Astrocyte (in vitro differentiated cells and primary cell): Measurements from ENCODE around the gene MCF2L. TPM values are rescaled to one million over a fixed set of nuclear protein-coding genes. Genes with fewer than 3 reads are reported as not detected.

Experiments used
- DNase-seq: peaks from one replicate; pipeline ENCODE4 v3.0.0-alpha.2; 2010; ENCODE audit warnings: low read depth
- FAIRE-seq: peaks from 2 replicates; lab custom pipeline; 2011; peaks lifted over from hg19 to GRCh38; lab: Jason Lieb, UNC
- H2AFZ ChIP-seq: 2 replicates; pipeline ENCODE4 v1.6.0; 2012; ENCODE audit warnings: low read depth, low read length, inconsistent platforms
- H3K27ac ChIP-seq: 2 replicates; pipeline ENCODE4 v1.5.1; 2011; ENCODE audit warnings: low read depth, low read length, inconsistent platforms
- H3K27me3 ChIP-seq: 2 replicates; pipeline ENCODE4 v1.6.0; 2011; ENCODE audit warnings: low read length, inconsistent platforms; ENCODE audit not compliant: insufficient read depth
- H3K36me3 ChIP-seq: 2 replicates; pipeline ENCODE4 v1.5.1; 2011; ENCODE audit warnings: low read length, inconsistent platforms; ENCODE audit not compliant: insufficient read depth
- H3K4me1 ChIP-seq: 2 replicates; pipeline ENCODE4 v1.5.1; 2011; ENCODE audit warnings: low read length, inconsistent platforms; ENCODE audit not compliant: insufficient read depth
- H3K4me2 ChIP-seq: 2 replicates; pipeline ENCODE4 v1.6.0; 2012; ENCODE audit warnings: low read length, inconsistent platforms
- H3K4me3 ChIP-seq: 2 replicates; pipeline ENCODE4 v1.5.1; 2011; ENCODE audit warnings: low read depth, mild to moderate bottlenecking, low read length, inconsistent platforms; ENCODE audit not compliant: insufficient read depth
- H3K79me2 ChIP-seq: 2 replicates; pipeline ENCODE4 v1.6.0; 2012; ENCODE audit warnings: mild to moderate bottlenecking, low read length, inconsistent platforms; ENCODE audit not compliant: insufficient read depth
- H3K9ac ChIP-seq: 2 replicates; pipeline ENCODE4 v1.6.0; 2012; ENCODE audit warnings: mild to moderate bottlenecking, low read length, inconsistent platforms
- H3K9me3 ChIP-seq: 2 replicates; pipeline ENCODE4 v1.5.1; 2012; ENCODE audit warnings: low read depth, mild to moderate bottlenecking, low read length, inconsistent platforms; ENCODE audit not compliant: insufficient read depth
- H4K20me1 ChIP-seq: 2 replicates; pipeline ENCODE4 v1.6.0; 2012; ENCODE audit warnings: low read length, inconsistent platforms; ENCODE audit not compliant: insufficient read depth
- H3K27ac Mint-ChIP-seq: one replicate; pipeline ENCODE4 v1.8.0; 2021; ENCODE audit warnings: mild to moderate bottlenecking, mixed read lengths; ENCODE audit not compliant: unreplicated experiment
- H3K27me3 Mint-ChIP-seq: one replicate; pipeline ENCODE4 v1.8.0; 2021; ENCODE audit warnings: low read depth, mixed read lengths; ENCODE audit not compliant: unreplicated experiment
- H3K36me3 Mint-ChIP-seq: one replicate; pipeline ENCODE4 v1.8.0; 2021; ENCODE audit warnings: low read depth, mixed read lengths; ENCODE audit not compliant: unreplicated experiment
- H3K4me1 Mint-ChIP-seq: one replicate; pipeline ENCODE4 v1.8.0; 2021; ENCODE audit warnings: low read depth, mixed read lengths; ENCODE audit not compliant: unreplicated experiment
- H3K4me3 Mint-ChIP-seq: one replicate; pipeline ENCODE4 v1.8.0; 2021; ENCODE audit warnings: mild to moderate bottlenecking, moderate library complexity, mixed read lengths; ENCODE audit not compliant: unreplicated experiment
- H3K9me3 Mint-ChIP-seq: one replicate; pipeline ENCODE4 v1.8.0; 2021; ENCODE audit warnings: mild to moderate bottlenecking, mixed read lengths; ENCODE audit not compliant: unreplicated experiment
- EZH2 ChIP-seq: IDR thresholded peaks from 2 replicates; pipeline ENCODE4 v1.6.1; 2012; ENCODE audit warnings: mild to moderate bottlenecking, low read length, inconsistent platforms; ENCODE audit not compliant: insufficient read depth
- total RNA-seq: library from RNA; stranded (reverse); gene quantifications from 2 replicates; pipeline ENCODE4 v1.2.1, GENCODE V29; 2021
- TF ChIP-seq, protein P1 (sequence below): IDR thresholded peaks from 2 replicates; pipeline ENCODE4 v1.5.1; 2011; ENCODE audit warnings: low read depth, mild to moderate bottlenecking, inconsistent platforms, low read length, moderate library complexity; ENCODE audit not compliant: insufficient read depth

The MCF2L gene
- total RNA-seq, 1 donor from 2014 or later: 3.4 TPM

DNA sequence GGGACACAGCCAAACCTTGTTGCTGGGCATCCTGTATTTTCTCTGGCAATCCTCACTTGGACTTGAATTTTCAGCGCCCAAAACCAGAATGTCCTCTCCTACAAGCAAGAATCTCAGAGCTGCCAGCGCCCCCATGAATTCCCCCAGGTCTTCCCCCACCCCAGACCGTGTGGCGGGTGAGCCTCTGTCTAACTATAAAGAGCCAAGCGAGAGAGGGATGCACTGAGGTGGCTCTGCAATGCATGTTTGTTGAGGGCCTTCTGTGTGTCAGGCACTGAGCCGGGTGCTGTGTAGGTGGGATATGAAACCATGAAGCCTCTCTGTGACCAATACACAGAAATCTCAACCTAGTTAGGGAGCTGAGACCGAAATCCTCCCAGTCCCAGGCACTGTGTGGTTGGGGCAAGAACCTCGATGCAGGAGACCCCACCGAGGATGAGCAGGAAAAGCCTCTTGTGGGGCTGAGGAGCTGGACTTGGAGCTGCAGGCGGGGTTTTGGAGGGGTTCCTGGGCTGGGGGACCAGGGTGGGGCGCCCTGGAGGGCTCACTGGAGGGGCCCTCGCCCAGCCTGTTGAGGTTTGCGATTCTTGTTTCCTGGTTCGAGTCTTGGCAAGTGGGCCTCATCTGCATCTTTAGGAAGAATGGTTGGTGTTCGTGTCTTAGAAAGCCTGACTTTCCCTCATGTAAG lies 177.0 kb downstream of the MCF2L start:
- H3K27ac Mint-ChIP-seq: no peak overlapping the region
- Histone ChIP-seq H4K20me1 (no peaks in the 10 kb centered on the region), H2AFZ (no peak overlapping the region), H3K9ac (no peak overlapping the region), H3K27me3 (no peaks in the 10 kb centered on the region), H3K4me1 (no peaks in the 10 kb centered on the region), H3K27ac (no peak overlapping the region), H3K36me3 (no peaks in the 10 kb centered on the region), H3K79me2 (no peaks in the 10 kb centered on the region), H3K9me3 (no peaks in the 10 kb centered on the region), H3K4me2 (no peak overlapping the region), H3K4me3 (no peak overlapping the region)
- peaks cover 3% of the 10 kb centered on the region for H3K36me3 Mint-ChIP-seq
- peaks cover 28% of the 10 kb centered on the region for H3K27me3 Mint-ChIP-seq
- DNase-seq (no peak), FAIRE-seq (no peak)
- no peak for TF ChIP-seq EZH2
- TF ChIP-seq, protein P1, sequence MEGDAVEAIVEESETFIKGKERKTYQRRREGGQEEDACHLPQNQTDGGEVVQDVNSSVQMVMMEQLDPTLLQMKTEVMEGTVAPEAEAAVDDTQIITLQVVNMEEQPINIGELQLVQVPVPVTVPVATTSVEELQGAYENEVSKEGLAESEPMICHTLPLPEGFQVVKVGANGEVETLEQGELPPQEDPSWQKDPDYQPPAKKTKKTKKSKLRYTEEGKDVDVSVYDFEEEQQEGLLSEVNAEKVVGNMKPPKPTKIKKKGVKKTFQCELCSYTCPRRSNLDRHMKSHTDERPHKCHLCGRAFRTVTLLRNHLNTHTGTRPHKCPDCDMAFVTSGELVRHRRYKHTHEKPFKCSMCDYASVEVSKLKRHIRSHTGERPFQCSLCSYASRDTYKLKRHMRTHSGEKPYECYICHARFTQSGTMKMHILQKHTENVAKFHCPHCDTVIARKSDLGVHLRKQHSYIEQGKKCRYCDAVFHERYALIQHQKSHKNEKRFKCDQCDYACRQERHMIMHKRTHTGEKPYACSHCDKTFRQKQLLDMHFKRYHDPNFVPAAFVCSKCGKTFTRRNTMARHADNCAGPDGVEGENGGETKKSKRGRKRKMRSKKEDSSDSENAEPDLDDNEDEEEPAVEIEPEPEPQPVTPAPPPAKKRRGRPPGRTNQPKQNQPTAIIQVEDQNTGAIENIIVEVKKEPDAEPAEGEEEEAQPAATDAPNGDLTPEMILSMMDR: no peak
- peaks cover under 1% of the 10 kb centered on the region for H3K9me3 Mint-ChIP-seq
- no peak overlapping the region for H3K4me3 Mint-ChIP-seq
- H3K4me1 Mint-ChIP-seq: no peaks in the 10 kb centered on the region

DNA sequence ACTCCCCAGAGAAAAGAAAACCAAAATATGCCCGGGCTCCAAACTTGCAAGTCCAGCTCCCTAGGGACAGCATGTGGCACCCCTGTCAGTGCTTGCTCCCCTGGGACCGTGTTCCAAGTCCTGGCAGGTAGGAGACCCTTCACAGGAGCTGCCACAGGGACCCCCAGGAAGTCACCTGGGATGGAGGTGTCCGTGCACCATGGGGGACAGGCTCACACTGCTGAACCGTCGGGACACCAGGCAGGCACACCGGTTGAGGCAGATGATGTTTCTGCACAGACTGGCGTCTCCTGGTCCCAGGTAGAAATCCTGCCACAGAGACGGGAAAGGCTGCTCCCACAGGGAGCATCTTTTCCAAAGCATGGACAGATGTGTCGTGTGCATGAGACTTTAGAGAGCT lies 177.7 kb downstream of the MCF2L start:
- Mint-ChIP-seq H3K27me3 (peaks cover 34% of the 10 kb centered on the region), H3K36me3 (peaks cover 4% of the 10 kb centered on the region), H3K4me3 (no peak overlapping the region), H3K27ac (no peak overlapping the region), H3K4me1 (no peaks in the 10 kb centered on the region), H3K9me3 (peaks cover 2% of the 10 kb centered on the region)
- Histone ChIP-seq H2AFZ (no peak overlapping the region), H3K4me2 (no peak overlapping the region), H3K27ac (no peak overlapping the region), H3K36me3 (no peaks in the 10 kb centered on the region), H3K4me1 (no peaks in the 10 kb centered on the region), H3K9me3 (no peaks in the 10 kb centered on the region), H4K20me1 (no peaks in the 10 kb centered on the region), H3K79me2 (no peaks in the 10 kb centered on the region), H3K4me3 (no peak overlapping the region), H3K27me3 (no peaks in the 10 kb centered on the region), H3K9ac (no peak overlapping the region)
- TF ChIP-seq, protein P1: no peak
- TF ChIP-seq EZH2: no peak
- FAIRE-seq (no peak), DNase-seq (no peak)

DNA sequence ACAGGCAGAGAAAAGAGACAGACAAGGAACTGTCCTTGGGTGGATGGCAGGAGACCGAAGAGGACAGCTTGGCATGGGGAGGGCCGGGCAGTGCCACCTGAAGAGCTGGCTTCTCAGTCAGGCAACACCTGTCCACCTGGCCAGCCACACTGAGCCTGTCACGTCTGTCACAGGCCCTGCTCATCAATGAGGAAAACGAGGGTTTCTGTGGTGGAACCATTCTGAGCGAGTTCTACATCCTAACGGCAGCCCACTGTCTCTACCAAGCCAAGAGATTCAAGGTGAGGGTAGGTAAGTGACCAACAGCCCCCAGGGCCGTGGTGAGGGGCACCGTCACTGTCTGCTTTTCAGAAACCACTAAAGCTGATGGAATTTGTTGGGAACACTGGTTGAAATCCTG lies 178.2 kb downstream of the MCF2L start:
- TF ChIP-seq EZH2: no peak
- TF ChIP-seq, protein P1: no peak
- H3K27ac Mint-ChIP-seq: no peak overlapping the region
- H3K9me3 Mint-ChIP-seq: peaks cover 2% of the 10 kb centered on the region

More for the DNA sequence above, 178.2 kb downstream of the MCF2L start:
- Histone ChIP-seq H3K9ac (no peak overlapping the region), H3K4me2 (no peak overlapping the region), H3K27me3 (no peaks in the 10 kb centered on the region), H2AFZ (no peak overlapping the region), H3K36me3 (no peaks in the 10 kb centered on the region), H3K9me3 (no peaks in the 10 kb centered on the region), H3K4me1 (no peaks in the 10 kb centered on the region), H3K79me2 (no peaks in the 10 kb centered on the region), H3K4me3 (no peak overlapping the region), H3K27ac (no peak overlapping the region), H4K20me1 (no peaks in the 10 kb centered on the region)
- Mint-ChIP-seq H3K36me3 (peaks cover 4% of the 10 kb centered on the region), H3K27me3 (peaks cover 37% of the 10 kb centered on the region), H3K4me3 (no peak overlapping the region), H3K4me1 (peaks cover under 1% of the 10 kb centered on the region)
- DNase-seq: no peak
- no peak for FAIRE-seq
